A549 (cell line): ENCODE measurements around the gene ABCC3. TPM values are rescaled to one million over a fixed set of nuclear protein-coding genes. Genes with fewer than 3 reads are reported as not detected.

Source experiments
- ATAC-seq, 2 experiments: fragments of 200-7000 bp in 1 of 2; fragments of >200 bp in 1 of 2; cut with Nextera tagmentation in 1 of 2; cut with Tn5 transposase in 1 of 2; 3 replicates each; pipeline versions ENCODE4 v1.8.0 to v1.9.1; 2018 to 2020; ENCODE audit warnings: mild to moderate bottlenecking in 1 of 2, moderate library complexity in 1 of 2
- CTCF ChIA-PET: fragments of 300-600 bp; sonication (Branson Sonifier 250); formaldehyde crosslinking; extraction: SDS; loops from one replicate; lab custom pipeline; 2021; ENCODE audit warnings: antibody characterized with exemption, inconsistent platforms; lab: Yijun Ruan, JAX
- POLR2A ChIA-PET: fragments of 350-600 bp; formaldehyde crosslinking; extraction: SDS; loops from one replicate; lab custom pipeline; 2021; ENCODE audit warnings: antibody characterized with exemption, inconsistent platforms; lab: Yijun Ruan, JAX
- DNase-seq, 2 experiments: peaks; one replicate each; pipeline versions ENCODE4 v3.0.0 to v3.0.0-alpha.2; 2011 to 2016; ENCODE audit warnings: low read depth in 1 of 2, low spot score in 1 of 2
- FAIRE-seq: peaks from 2 replicates; lab custom pipeline; 2011; peaks lifted over from hg19 to GRCh38; lab: Jason Lieb, UNC
- H3K27ac ChIP-seq, 2 experiments: fragments of >200 bp; sonication (Bioruptor Twin); formaldehyde crosslinking; 3 replicates each; pipeline ENCODE4 v1.5.1; 2016 to 2017
- H3K4me1 ChIP-seq: fragments of >200 bp; sonication (Bioruptor Twin); formaldehyde crosslinking; 3 replicates; pipeline ENCODE4 v1.6.1; 2016
- H3K4me2 ChIP-seq: fragments of >200 bp; sonication (Bioruptor Twin); formaldehyde crosslinking; 3 replicates; pipeline ENCODE4 v1.6.1; 2016
- H3K4me3 ChIP-seq: fragments of >200 bp; sonication (Bioruptor Twin); formaldehyde crosslinking; 3 replicates; pipeline ENCODE4 v1.5.1; 2016
- H3K9me3 ChIP-seq: fragments of >200 bp; sonication (Bioruptor Twin); formaldehyde crosslinking; 3 replicates; pipeline ENCODE4 v1.6.1; 2016
- BHLHE40 ChIP-seq: IDR thresholded peaks from 2 replicates; pipeline ENCODE4 v1.6.1; 2012; ENCODE audit warnings: low read depth, low read length, inconsistent platforms
- CHD2 ChIP-seq: fragments of 150-350 bp; IDR thresholded peaks from 2 replicates; pipeline ENCODE4 v1.6.1; 2014; ENCODE audit warnings: low read length; ENCODE audit not compliant: partially characterized antibody
- CTCF ChIP-seq: fragments of >200 bp; sonication (Bioruptor Twin); formaldehyde crosslinking; IDR thresholded peaks from 3 replicates; pipeline ENCODE4 v1.5.1; 2016
- EHF ChIP-seq: fragments of 250-450 bp; sonication (Bioruptor Pico); IDR thresholded peaks from 2 replicates; pipeline ENCODE4 v1.5.0; 2020; ENCODE audit warnings: mild to moderate bottlenecking
- EHMT2 ChIP-seq: fragments of 200-600 bp; sonication (generic); IDR thresholded peaks from 2 replicates; pipeline ENCODE4 v1.6.1; 2016; ENCODE audit warnings: antibody characterized with exemption, low read depth, mild to moderate bottlenecking, moderate library complexity
- FOSL2 ChIP-seq, 2 experiments: fragments of 450-650 bp in 1 of 2; fragments of >200 bp in 1 of 2; sonication (Bioruptor Twin) in 1 of 2; formaldehyde crosslinking; IDR thresholded peaks; 2 replicates each; pipeline versions ENCODE4 v1.5.0 to v1.6.1; 2016 to 2020; ENCODE audit warnings: mild to moderate bottlenecking in 1 of 2, moderate library complexity in 1 of 2
- FOXS1 ChIP-seq: fragments of 250-450 bp; sonication (Bioruptor Pico); IDR thresholded peaks from 2 replicates; pipeline ENCODE4 v1.5.0; 2020; ENCODE audit warnings: mild to moderate bottlenecking, moderate library complexity
- GATA3 ChIP-seq: IDR thresholded peaks from 2 replicates; pipeline ENCODE4 v1.6.1; 2012; ENCODE audit warnings: borderline replicate concordance
- HEYL ChIP-seq: fragments of 250-450 bp; sonication (Bioruptor Pico); IDR thresholded peaks from 2 replicates; pipeline ENCODE4 v1.8.0; 2021; ENCODE audit warnings: mild to moderate bottlenecking, moderate library complexity
- HOXA7 ChIP-seq: fragments of 250-450 bp; sonication (Bioruptor Pico); IDR thresholded peaks from 2 replicates; pipeline ENCODE4 v1.5.0; 2020; ENCODE audit warnings: mild to moderate bottlenecking, moderate library complexity
- HOXB5 ChIP-seq: fragments of 250-450 bp; sonication (Bioruptor Pico); IDR thresholded peaks from 2 replicates; pipeline ENCODE4 v1.5.0; 2020; ENCODE audit warnings: mild to moderate bottlenecking, moderate library complexity
- JUNB ChIP-seq: fragments of >200 bp; sonication (Bioruptor Twin); formaldehyde crosslinking; IDR thresholded peaks from 2 replicates; pipeline ENCODE4 v1.6.1; 2016
- MAX ChIP-seq: IDR thresholded peaks from 2 replicates; pipeline ENCODE4 v1.6.1; 2012
- MAZ ChIP-seq: fragments of 150-350 bp; IDR thresholded peaks from 2 replicates; pipeline ENCODE4 v1.6.1; 2014; ENCODE audit warnings: antibody characterized with exemption, low read depth, low read length, borderline replicate concordance
- PHF8 ChIP-seq: fragments of 200-600 bp; sonication (generic); IDR thresholded peaks from 2 replicates; pipeline ENCODE4 v1.6.1; 2016; ENCODE audit warnings: low read depth, mild to moderate bottlenecking, antibody characterized with exemption, moderate library complexity, borderline replicate concordance
- POLR2AphosphoS2 ChIP-seq: conservative IDR thresholded peaks from 2 replicates; pipeline ENCODE4 v1.6.1; 2012; ENCODE audit warnings: low read length, improper control_type of control experiment, inconsistent platforms
- RAD21 ChIP-seq, 2 experiments: fragments of >200 bp in 1 of 2; sonication (Bioruptor Twin) in 1 of 2; formaldehyde crosslinking in 1 of 2; IDR thresholded peaks in 1 of 2; conservative IDR thresholded peaks in 1 of 2; 2 replicates in 1 of 2; 3 replicates in 1 of 2; pipeline ENCODE4 v1.6.1; 2012 to 2018; ENCODE audit warnings: inconsistent platforms in 1 of 2
- RNF2 ChIP-seq: fragments of 200-600 bp; sonication (generic); IDR thresholded peaks from 2 replicates; pipeline ENCODE4 v1.6.1; 2016; ENCODE audit warnings: low read depth, mild to moderate bottlenecking, antibody characterized with exemption, moderate library complexity, borderline replicate concordance
- SREBF2 ChIP-seq: fragments of 450-650 bp; IDR thresholded peaks from 2 replicates; pipeline ENCODE4 v1.6.1; 2014; ENCODE audit warnings: mild to moderate bottlenecking, moderate library complexity
- TFCP2L1 ChIP-seq: fragments of 250-450 bp; sonication (Bioruptor Pico); IDR thresholded peaks from 2 replicates; pipeline ENCODE4 v1.5.0; 2021; ENCODE audit warnings: mild to moderate bottlenecking
- TP53 ChIP-seq: fragments of 250-450 bp; sonication (Bioruptor Pico); IDR thresholded peaks from 2 replicates; pipeline ENCODE4 v1.5.0; 2021; ENCODE audit warnings: mild to moderate bottlenecking, moderate library complexity
- ZC3H11A ChIP-seq: fragments of 450-650 bp; IDR thresholded peaks from 2 replicates; pipeline ENCODE4 v1.6.1; 2014; ENCODE audit warnings: antibody characterized with exemption, mild to moderate bottlenecking
- ZNF302 ChIP-seq: fragments of 250-450 bp; sonication (Bioruptor Pico); IDR thresholded peaks from 2 replicates; pipeline ENCODE4 v1.9.0; 2021; ENCODE audit warnings: inconsistent platforms, mild to moderate bottlenecking, moderate library complexity
- WGBS: methylation state at CpG from one replicate; pipeline ENCODE4 v1.1.6; 2017; ENCODE audit errors: missing lambda C conversion rate; 5-methylcytosine and 5-hydroxymethylcytosine counted together
- polyA plus RNA-seq, 4 experiments: library from polyadenylated mRNA; depleted of rRNA in 3 of 4; stranded (reverse); fragments of >200 nt; fragmentation: RNase III in 1 of 4; extraction: RNeasy Plus Mini Kit Qiagen cat#74134 plus additional on column Dnase treatment in 1 of 4; gene quantifications; 2 replicates in 3 of 4; 3 replicates in 1 of 4; pipeline ENCODE4 v1.2.3, GENCODE V29; 2011 to 2017
- TF ChIP-seq, protein P1 (sequence below): fragments of 450-650 bp; IDR thresholded peaks from 2 replicates; pipeline ENCODE4 v1.6.1; 2014; ENCODE audit warnings: antibody characterized with exemption

The ABCC3 gene
- polyA plus RNA-seq, 2 of the 4 experiments (the other 2 are of a cell fraction) = 248 to 342 TPM

DNA sequence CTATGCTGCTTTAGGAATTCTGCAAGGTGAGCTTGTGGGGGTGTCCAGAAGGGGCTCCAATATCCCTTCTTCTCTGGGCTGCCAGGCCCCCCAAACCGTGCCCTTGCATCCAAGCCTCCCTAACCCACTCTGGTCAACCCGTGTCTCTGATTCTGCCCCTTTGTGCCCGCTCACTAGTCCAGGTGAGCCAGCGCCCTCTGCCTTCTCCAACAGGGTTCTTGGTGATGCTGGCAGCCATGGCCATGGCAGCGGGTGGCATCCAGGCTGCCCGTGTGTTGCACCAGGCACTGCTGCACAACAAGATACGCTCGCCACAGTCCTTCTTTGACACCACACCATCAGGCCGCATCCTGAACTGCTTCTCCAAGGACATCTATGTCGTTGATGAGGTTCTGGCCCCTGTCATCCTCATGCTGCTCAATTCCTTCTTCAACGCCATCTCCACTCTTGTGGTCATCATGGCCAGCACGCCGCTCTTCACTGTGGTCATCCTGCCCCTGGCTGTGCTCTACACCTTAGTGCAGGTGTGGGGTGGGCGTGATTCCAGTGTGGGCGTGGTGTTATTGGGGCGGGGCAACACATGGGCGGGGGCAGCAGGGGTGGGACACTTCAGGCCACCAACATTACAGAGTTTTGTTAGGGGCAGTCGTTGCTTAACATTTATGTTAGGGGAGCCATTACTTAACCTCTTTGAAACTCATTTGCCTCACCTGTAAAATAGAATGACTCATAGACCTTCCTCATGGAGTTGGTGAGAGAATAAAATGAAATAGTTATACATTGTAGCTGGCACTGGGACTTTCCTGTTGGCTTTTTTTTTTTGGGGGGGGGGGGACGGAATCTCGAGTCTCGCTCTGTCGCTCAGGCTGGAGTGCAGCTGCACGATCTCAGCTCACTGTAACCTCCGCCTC, 41.6 kb downstream of the ABCC3 start:
- ATAC-seq = no peak
- 88% methylated on average over 24 of the region's 24 CpGs for WGBS
- TF ChIP-seq FOSL2 (IDR thresholded peaks at IDR 0.05) (no peak), FOSL2 (CRISPR knock-in tag; IDR thresholded peaks at IDR 0.05) (peak; percentile 16; the same call in 1 of the 2 replicates)
- TF ChIP-seq, protein P1, sequence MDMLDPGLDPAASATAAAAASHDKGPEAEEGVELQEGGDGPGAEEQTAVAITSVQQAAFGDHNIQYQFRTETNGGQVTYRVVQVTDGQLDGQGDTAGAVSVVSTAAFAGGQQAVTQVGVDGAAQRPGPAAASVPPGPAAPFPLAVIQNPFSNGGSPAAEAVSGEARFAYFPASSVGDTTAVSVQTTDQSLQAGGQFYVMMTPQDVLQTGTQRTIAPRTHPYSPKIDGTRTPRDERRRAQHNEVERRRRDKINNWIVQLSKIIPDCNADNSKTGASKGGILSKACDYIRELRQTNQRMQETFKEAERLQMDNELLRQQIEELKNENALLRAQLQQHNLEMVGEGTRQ = no peak
- DNase-seq = no peak
- no peak overlapping the region for H3K4me2 ChIP-seq
- ChIA-PET CTCF (interaction anchor here (0.7 to 52.6 kb wide), 5 partner anchors 8 to 43 kb away, joined by 3 to 2097 read pairs (median 9); partner anchors contain the start of gene ABCC3), POLR2A (interaction anchor here (0.6 to 1.8 kb wide), 3 partner anchors 15 to 39 kb away, joined by 3 to 4 read pairs (median 3); no protein-coding TSS in a partner anchor)
- H3K4me3 ChIP-seq = no peak overlapping the region
- no peaks in the 10 kb centered on the region for H3K9me3 ChIP-seq
- H3K27ac ChIP-seq = peak overlapping the region; percentile 32 to 98; a peak in 4 of 6 replicates
- no peak for FAIRE-seq
- H3K4me1 ChIP-seq = peaks cover 95% of the 10 kb centered on the region

DNA sequence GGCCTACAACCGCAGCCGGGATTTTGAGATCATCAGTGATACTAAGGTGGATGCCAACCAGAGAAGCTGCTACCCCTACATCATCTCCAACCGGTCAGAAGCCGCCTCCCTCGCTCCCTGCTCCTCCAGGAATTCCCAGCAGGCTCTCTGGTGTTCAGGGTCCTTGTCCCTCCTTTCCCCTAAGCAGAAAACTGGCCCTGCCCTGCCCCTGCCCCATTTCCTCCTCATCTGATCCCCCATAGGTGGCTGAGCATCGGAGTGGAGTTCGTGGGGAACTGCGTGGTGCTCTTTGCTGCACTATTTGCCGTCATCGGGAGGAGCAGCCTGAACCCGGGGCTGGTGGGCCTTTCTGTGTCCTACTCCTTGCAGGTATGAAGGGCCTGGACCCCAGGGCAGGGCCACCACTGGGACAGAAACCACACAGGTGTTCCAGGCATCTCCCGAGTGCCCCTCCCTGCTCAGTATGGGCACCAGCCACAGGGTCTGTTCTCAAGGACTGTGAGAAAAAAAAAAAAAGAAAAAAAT, 43.2 kb downstream of the ABCC3 start:
- POLR2A ChIA-PET = no interaction called here
- no peak for TF ChIP-seq JUNB
- TF ChIP-seq FOXS1 (CRISPR knock-in tag) = no peak
- TF ChIP-seq RNF2 = no peak
- TF ChIP-seq CHD2 = no peak
- TF ChIP-seq TFCP2L1 (CRISPR knock-in tag) = no peak
- TF ChIP-seq MAX = no peak
- Histone ChIP-seq H3K4me3 (no peak overlapping the region), H3K9me3 (no peaks in the 10 kb centered on the region), H3K27ac (peak overlapping the region; percentile 29 to 98; a peak in 4 of 6 replicates), H3K4me1 (peaks cover 95% of the 10 kb centered on the region), H3K4me2 (no peak overlapping the region)
- WGBS = 94% methylated on average over 12 of the region's 12 CpGs
- FAIRE-seq (no peak), ATAC-seq (no peak), DNase-seq (no peak)
- CTCF ChIA-PET = interaction anchor here (1.2 to 52.6 kb wide), 4 partner anchors 5 to 72 kb away, joined by 3 to 2097 read pairs (median 783); partner anchors contain the start of gene ABCC3

DNA sequence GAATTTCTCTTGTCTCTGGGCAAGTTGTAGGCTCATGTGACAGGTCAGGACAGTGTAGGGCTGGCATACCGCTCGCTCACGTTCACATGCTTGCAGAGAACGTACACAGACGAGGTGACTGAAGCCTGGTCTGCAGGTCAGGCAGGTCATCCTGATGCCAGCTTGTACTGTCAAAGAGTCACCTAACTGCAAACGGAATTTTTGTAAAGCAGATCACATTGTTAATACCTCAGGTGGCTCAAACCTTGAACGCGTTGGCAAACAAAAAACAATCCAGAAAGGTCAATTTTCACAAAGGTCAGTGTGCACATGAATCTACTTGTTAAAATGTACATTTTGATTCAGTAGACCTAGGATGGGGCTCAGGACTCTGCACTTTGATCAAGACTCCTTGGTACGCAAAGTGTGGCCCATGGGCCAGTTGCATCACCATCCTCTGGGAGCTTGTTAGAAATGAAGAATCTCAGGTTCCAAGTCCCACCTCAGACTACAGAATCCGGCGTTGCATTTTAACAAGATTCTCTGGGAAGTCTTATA, 44.4 kb downstream of the ABCC3 start:
- POLR2A ChIA-PET = interaction anchor here (0.7 to 1.7 kb wide), 2 partner anchors 18 to 34 kb away, joined by 4 to 5 read pairs; no protein-coding TSS in a partner anchor
- TF ChIP-seq TFCP2L1 (CRISPR knock-in tag) (no peak), MAZ (no peak), PHF8 (no peak), CTCF (no peak), HOXB5 (no peak), TP53 (CRISPR knock-in tag) (no peak), FOXS1 (CRISPR knock-in tag) (no peak), ZC3H11A (no peak), SREBF2 (no peak), EHMT2 (no peak), GATA3 (no peak), EHF (CRISPR knock-in tag) (no peak), HOXA7 (no peak), POLR2AphosphoS2 (no peak), HEYL (CRISPR knock-in tag) (no peak), RAD21 (conservative IDR thresholded peaks at IDR 0.05 in 1 of 2, IDR thresholded peaks at IDR 0.05 in 1 of 2) (no peak), BHLHE40 (no peak), ZNF302 (CRISPR knock-in tag) (no peak)
- CTCF ChIA-PET = interaction anchor here (2.7 to 52.6 kb wide), 5 partner anchors 6 to 132 kb away, joined by 9 to 2097 read pairs (median 783); partner anchors contain the start of genes ABCC3 and SPATA20
- H3K4me3 ChIP-seq = no peak overlapping the region
- peaks cover 97% of the 10 kb centered on the region for H3K4me1 ChIP-seq
- FAIRE-seq (peak; percentile 23), DNase-seq (no peak), ATAC-seq (no peak)
- peak overlapping the region; percentile 97 to 98; a peak in 5 of 6 replicates for H3K27ac ChIP-seq
- H3K9me3 ChIP-seq = no peaks in the 10 kb centered on the region
- WGBS = 89% methylated on average over 11 of the region's 11 CpGs
- H3K4me2 ChIP-seq = no peak overlapping the region
